Thymus (tissue), 11 donors: Measurements from ENCODE around the gene PROSER2. TPM values are rescaled to one million over a fixed set of nuclear protein-coding genes. Genes with fewer than 3 reads are reported as not detected.

Experiments used
- DNase-seq, 9 donors: peaks; one replicate each; pipeline ENCODE4 v3.0.0-alpha.2; 2013; ENCODE audit warnings: low spot score in 9 of 9, low read depth in 6 of 9, missing footprints in 1 of 9
- H3K27ac ChIP-seq, 2 donors: one replicate each; pipeline ENCODE4 v1.5.1; 2013; ENCODE audit warnings: control low read depth in 1 of 2, low read depth in 1 of 2, low read length in 1 of 2, mild to moderate bottlenecking in 1 of 2, moderate library complexity in 1 of 2
- H3K27me3 ChIP-seq, 2 donors: one replicate each; pipeline ENCODE4 v1.5.1; 2013; ENCODE audit warnings: low read length in 1 of 2; ENCODE audit not compliant: control insufficient read depth in 2 of 2, insufficient read depth in 1 of 2
- H3K36me3 ChIP-seq, 2 donors: one replicate each; pipeline ENCODE4 v1.5.1; 2013; ENCODE audit warnings: low read length in 1 of 2, mild to moderate bottlenecking in 1 of 2, moderate library complexity in 1 of 2; ENCODE audit not compliant: control insufficient read depth in 2 of 2, insufficient read depth in 2 of 2
- H3K4me1 ChIP-seq, 2 donors: one replicate each; pipeline ENCODE4 v1.5.1; 2013; ENCODE audit warnings: low read length in 2 of 2; ENCODE audit not compliant: control insufficient read depth in 2 of 2, insufficient read depth in 2 of 2
- H3K4me3 ChIP-seq, 2 donors: one replicate each; pipeline ENCODE4 v1.5.1; 2013; ENCODE audit warnings: low read length in 2 of 2, control low read depth in 1 of 2, mild to moderate bottlenecking in 1 of 2
- H3K9me3 ChIP-seq, 2 donors: one replicate each; pipeline ENCODE4 v1.5.1; 2013; ENCODE audit warnings: low read length in 1 of 2, mild to moderate bottlenecking in 1 of 2; ENCODE audit not compliant: control insufficient read depth in 2 of 2, insufficient read depth in 1 of 2
- WGBS: extraction: QIAGEN DNeasy Blood & Tissue Kit; methylation state at CpG from one replicate; pipeline ENCODE4 v1.1.7; 2013; 5-methylcytosine and 5-hydroxymethylcytosine counted together
- polyA plus RNA-seq: library from polyadenylated mRNA; stranded (reverse); fragments of 200-250 nt; gene quantifications from one replicate; pipeline ENCODE4 v1.2.3, GENCODE V29; 2013
- total RNA-seq: library from RNA; stranded (reverse); fragments of 120-200 nt; gene quantifications from one replicate; pipeline ENCODE4 v1.2.4, GENCODE V29; 2013
- donor health status: healthy.

Gene PROSER2
- total and polyA plus RNA-seq, 2 donors = 2.8 to 17.8 TPM

- Histone ChIP-seq H3K4me3 (no peak overlapping the region), H3K27me3 (peaks cover 0 to 2% of the 10 kb centered on the region in 2 donors), H3K27ac (peak overlapping the region; percentile 71 to 72), H3K36me3 (no peaks in the 10 kb centered on the region), H3K4me1 (peaks cover 11 to 40% of the 10 kb centered on the region in 2 donors), H3K9me3 (no peaks in the 10 kb centered on the region)
- no peak for DNase-seq
- WGBS = 92% methylated on average over 17 of the region's 17 CpGs
Observed at GRCh38 chr10:11875494-11876281, 52.5 kb downstream of the PROSER2 start.

DNA sequence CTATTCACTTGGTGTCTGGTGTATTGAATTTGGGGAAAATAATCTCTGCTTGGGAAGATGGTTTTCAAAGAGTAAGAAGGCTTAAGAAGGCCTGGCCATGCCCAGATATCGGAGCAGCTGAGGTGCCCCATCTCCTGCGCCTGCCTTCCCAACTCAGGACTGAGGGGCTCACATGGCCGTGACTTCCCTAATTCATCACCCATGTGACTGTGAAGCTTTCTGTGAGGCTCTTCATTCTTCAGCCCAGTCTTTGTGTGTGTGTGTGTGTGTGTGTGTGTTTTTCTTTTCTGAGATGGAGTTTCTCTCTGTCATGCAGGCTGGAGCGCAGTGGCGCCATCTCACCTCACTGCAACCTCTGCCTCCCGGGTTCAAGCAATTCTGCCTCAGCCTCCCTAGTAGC is 53.2 kb downstream of the PROSER2 start:
- no peak for DNase-seq
- Histone ChIP-seq H3K27me3 (peaks cover 0 to 2% of the 10 kb centered on the region in 2 donors), H3K27ac (peak overlapping the region; percentile 59 to 72), H3K4me1 (peaks cover 10 to 42% of the 10 kb centered on the region in 2 donors), H3K9me3 (no peaks in the 10 kb centered on the region), H3K36me3 (no peaks in the 10 kb centered on the region), H3K4me3 (no peak overlapping the region)
- WGBS = 98% methylated on average over 6 of the region's 6 CpGs

- Histone ChIP-seq H3K36me3 (no peaks in the 10 kb centered on the region), H3K4me1 (peaks cover 7 to 39% of the 10 kb centered on the region in 2 donors), H3K27ac (no peak overlapping the region), H3K4me3 (no peak overlapping the region), H3K9me3 (no peaks in the 10 kb centered on the region), H3K27me3 (peaks cover 0 to 2% of the 10 kb centered on the region in 2 donors)
- no peak for DNase-seq
- WGBS = 97% methylated on average over 19 of the region's 19 CpGs
Observed at GRCh38 chr10:11876805-11877590, 53.8 kb downstream of the PROSER2 start.

GRCh38 chr10:11877591-11877905 is 54.4 kb downstream of the PROSER2 start:
- Histone ChIP-seq H3K9me3 (no peaks in the 10 kb centered on the region), H3K27me3 (peaks cover 0 to 2% of the 10 kb centered on the region in 2 donors), H3K36me3 (no peaks in the 10 kb centered on the region), H3K4me3 (no peak overlapping the region), H3K4me1 (peaks cover 7 to 40% of the 10 kb centered on the region in 2 donors), H3K27ac (no peak overlapping the region)
- WGBS = 85% methylated on average over 13 of the region's 13 CpGs
- no peak for DNase-seq

DNA sequence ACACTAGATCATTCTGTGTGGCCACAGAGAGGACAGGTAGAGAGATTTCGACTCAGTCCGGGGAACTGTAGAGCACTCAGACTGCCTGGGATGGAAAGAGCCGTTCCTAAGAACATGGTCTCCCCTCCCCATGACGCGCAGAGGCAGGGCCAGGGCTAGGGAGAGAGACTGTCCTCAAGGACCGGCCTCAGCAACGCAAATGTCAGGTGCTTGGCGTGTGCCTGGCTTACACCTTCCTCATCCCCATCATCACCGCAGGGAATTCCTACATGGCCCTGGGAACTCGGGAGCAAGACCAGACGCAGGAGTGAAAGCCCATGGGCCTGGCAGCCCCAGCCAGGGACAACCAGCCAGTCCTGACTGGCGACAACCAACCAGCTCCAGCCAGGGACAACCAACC is 55.6 kb downstream of the PROSER2 start:
- Histone ChIP-seq H3K4me1 (peaks cover 7 to 40% of the 10 kb centered on the region in 2 donors), H3K9me3 (no peaks in the 10 kb centered on the region), H3K4me3 (no peak overlapping the region), H3K27ac (no peak overlapping the region), H3K36me3 (no peaks in the 10 kb centered on the region), H3K27me3 (peaks cover 0 to 2% of the 10 kb centered on the region in 2 donors)
- WGBS = 91% methylated on average over 12 of the region's 12 CpGs
- DNase-seq = no peak

GRCh38 chr10:11879387-11880094 is 56.4 kb downstream of the PROSER2 start:
- DNase-seq = no peak
- peaks cover 7 to 33% of the 10 kb centered on the region in 2 donors for H3K4me1 ChIP-seq

DNA sequence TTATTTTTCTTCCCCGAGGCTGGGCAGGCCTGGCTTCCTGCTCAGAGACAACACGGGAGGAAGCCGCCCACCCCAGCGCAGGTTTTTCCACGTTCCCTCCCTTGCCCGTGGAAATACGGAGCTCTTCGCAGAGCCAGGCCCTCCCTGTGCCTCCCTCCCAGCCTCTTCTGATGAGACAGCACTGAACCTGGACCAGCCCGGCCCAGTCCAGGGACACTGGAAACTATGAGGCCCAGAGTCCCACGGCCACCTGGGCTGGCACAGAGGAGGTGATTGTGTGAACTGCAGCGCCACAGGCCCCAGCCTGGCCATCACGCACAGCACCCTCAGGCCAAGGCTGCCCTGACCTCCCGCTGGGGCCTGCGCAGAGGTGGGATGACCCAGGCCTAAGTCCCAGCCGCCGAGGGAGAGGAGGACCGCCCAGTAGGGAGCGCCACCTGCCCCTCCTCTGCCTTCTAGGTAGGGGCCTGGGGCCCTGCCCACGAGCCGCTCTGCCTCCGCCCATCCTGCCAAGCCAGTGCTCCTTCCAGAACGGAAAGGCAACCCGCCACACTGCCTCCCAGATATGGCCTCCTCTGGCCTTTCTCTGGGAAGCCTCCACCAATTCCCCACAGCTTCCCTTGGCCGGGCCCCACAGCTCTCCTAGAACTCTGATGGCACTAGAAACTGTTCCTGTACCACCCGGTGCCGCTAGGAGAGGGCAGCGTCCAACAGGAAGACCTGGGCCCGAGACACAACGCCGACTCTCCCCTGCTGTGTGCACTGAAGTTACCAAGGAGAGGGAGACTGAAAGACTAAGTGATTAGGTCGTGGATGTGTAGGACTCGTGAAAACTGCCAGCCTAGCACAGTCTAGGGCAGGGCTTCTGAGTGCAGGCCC is 57.2 kb downstream of the PROSER2 start:
- DNase-seq = no peak
- no peak overlapping the region for H3K4me3 ChIP-seq
- H3K9me3 ChIP-seq = no peaks in the 10 kb centered on the region
- H3K27me3 ChIP-seq = peaks cover 0 to 2% of the 10 kb centered on the region in 2 donors
- H3K4me1 ChIP-seq = peaks cover 0 to 30% of the 10 kb centered on the region in 2 donors
- H3K36me3 ChIP-seq = no peaks in the 10 kb centered on the region
- 88% methylated on average over 32 of the region's 32 CpGs for WGBS
- peak overlapping the region in 1 of 2 donors; percentile 53 for H3K27ac ChIP-seq

More at GRCh38 chr10:11879387-11880094, 56.4 kb downstream of the PROSER2 start:
- peaks cover 0 to 2% of the 10 kb centered on the region in 2 donors for H3K27me3 ChIP-seq
- H3K36me3 ChIP-seq = no peaks in the 10 kb centered on the region
- WGBS = 91% methylated on average over 15 of the region's 15 CpGs
- H3K4me3 ChIP-seq = no peak overlapping the region
- no peak overlapping the region for H3K27ac ChIP-seq
- no peaks in the 10 kb centered on the region for H3K9me3 ChIP-seq

DNA sequence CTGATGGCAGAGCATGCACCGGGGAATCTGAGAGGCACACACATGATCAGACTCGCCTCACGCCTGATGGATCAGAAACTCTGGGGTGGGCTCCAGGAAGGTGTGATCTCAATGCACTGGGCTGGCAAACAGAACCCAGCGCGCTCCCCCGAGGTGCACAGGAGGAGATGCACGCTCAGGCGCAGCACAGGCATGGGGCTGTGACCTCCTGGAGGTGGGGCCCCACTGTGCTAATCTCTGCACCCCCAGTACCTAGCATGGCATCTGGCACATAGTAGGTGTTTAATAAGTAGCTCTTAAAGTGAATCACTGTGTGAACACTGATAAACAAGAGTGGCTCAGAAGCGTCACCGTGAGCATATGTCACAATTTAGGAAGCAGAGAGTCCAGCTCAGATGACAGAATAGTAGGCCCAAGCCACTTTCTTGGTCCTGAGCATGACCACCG is 57.9 kb downstream of the PROSER2 start:
- Histone ChIP-seq H3K27ac (no peak overlapping the region), H3K36me3 (no peaks in the 10 kb centered on the region), H3K9me3 (no peaks in the 10 kb centered on the region), H3K27me3 (peaks cover 0 to 2% of the 10 kb centered on the region in 2 donors), H3K4me1 (peaks cover 0 to 24% of the 10 kb centered on the region in 2 donors), H3K4me3 (no peak overlapping the region)
- WGBS = 83% methylated on average over 11 of the region's 11 CpGs
- no peak for DNase-seq
